ENCODE data around the gene SNAP91. TPM values are rescaled to one million over a fixed set of nuclear protein-coding genes. Genes with fewer than 3 reads are reported as not detected.

The SNAP91 gene
- total RNA-seq, 1 experiment from 2014 or later, result 1.3 TPM

DNA sequence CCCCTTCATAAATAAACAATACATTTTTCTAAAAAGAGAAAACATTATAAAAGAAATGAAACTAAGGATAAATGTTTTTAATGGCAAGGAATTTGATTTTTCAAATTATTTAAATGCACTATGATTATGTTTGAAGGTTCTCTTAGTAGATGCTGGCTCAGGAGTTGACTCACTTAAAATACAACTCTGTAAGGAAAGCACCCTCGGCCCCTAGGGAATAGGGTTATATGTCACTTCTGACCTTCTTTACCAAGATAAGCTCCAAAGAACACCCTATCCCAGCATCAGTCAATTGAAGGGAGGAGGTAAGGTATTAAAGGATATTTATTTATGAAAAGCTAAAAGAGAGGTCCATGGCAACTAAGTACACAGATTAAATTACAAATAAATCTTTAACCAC is 6.8 kb downstream of the SNAP91 start:
- no peak overlapping the region for H4K8ac ChIP-seq (replicated peaks; ENCODE audit: insufficient read length, low read depth, low read length)
- H3K4me1 Mint-ChIP-seq, result 0 out of 4 replicates have a peak, but pooled peaks cover 0 to 3% of the 10 kb centered on the region in 2 experiments
- no peak overlapping the region for H2BK120ac ChIP-seq (ENCODE audit: low read depth, low read length, poor library complexity, severe bottlenecking)
- no peaks in the 10 kb centered on the region for H4K20me1 ChIP-seq (ENCODE audit: control insufficient read depth, insufficient read depth, insufficient read length)
- H3T11ph ChIP-seq (ENCODE audit: low read length), result no peak overlapping the region
- H2AFZ ChIP-seq (ENCODE audit: low read length), result no peak overlapping the region
- H2AK5ac ChIP-seq (ENCODE audit: insufficient read length, low read length), result no peak overlapping the region
- no peak overlapping the region for H2BK20ac ChIP-seq (ENCODE audit: low read depth, low read length, poor library complexity, severe bottlenecking)
- no peak overlapping the region for H2BK5ac ChIP-seq (ENCODE audit: insufficient read length, low read length)
- no peaks in the 10 kb centered on the region for H3K23me2 ChIP-seq (ENCODE audit: insufficient read length, low read depth, low read length, poor library complexity, severe bottlenecking)
- H3K36me3 Mint-ChIP-seq (ENCODE audit: insufficient read depth in 1 of 3, low read depth in 3 of 3), result no peaks in the 10 kb centered on the region
- no CpG with 5 or more reads among the region's 1 CpG for WGBS (ENCODE audit: extremely low coverage, insufficient read length, low lambda C conversion rate)
- H3K9me3 ChIP-seq (ENCODE audit: control insufficient read depth, low read depth, low read length), result no peaks in the 10 kb centered on the region
- no peak overlapping the region for H3K56ac ChIP-seq (ENCODE audit: insufficient read length, low read depth, low read length)
- H3K79me2 ChIP-seq (ENCODE audit: insufficient read depth, low read length), result no peaks in the 10 kb centered on the region
- H3K9me3 Mint-ChIP-seq, result no peaks in the 10 kb centered on the region
- no peak overlapping the region for H3K9ac ChIP-seq (ENCODE audit: extremely low read depth, insufficient read length, low read length)
- DNase-seq, result no peak
- no peak overlapping the region for H3K27ac Mint-ChIP-seq
- H3K27ac ChIP-seq (ENCODE audit: insufficient read length, low read depth, low read length), result no peak overlapping the region
- no peak overlapping the region for H4K5ac ChIP-seq (ENCODE audit: insufficient read length, low read depth, low read length)
- no peaks in the 10 kb centered on the region for H3K79me1 ChIP-seq (ENCODE audit: insufficient read depth, low read depth, low read length, poor library complexity, severe bottlenecking)
- no peak overlapping the region for H2BK15ac ChIP-seq (ENCODE audit: low read depth, low read length)
- TF ChIP-seq, protein P1, sequence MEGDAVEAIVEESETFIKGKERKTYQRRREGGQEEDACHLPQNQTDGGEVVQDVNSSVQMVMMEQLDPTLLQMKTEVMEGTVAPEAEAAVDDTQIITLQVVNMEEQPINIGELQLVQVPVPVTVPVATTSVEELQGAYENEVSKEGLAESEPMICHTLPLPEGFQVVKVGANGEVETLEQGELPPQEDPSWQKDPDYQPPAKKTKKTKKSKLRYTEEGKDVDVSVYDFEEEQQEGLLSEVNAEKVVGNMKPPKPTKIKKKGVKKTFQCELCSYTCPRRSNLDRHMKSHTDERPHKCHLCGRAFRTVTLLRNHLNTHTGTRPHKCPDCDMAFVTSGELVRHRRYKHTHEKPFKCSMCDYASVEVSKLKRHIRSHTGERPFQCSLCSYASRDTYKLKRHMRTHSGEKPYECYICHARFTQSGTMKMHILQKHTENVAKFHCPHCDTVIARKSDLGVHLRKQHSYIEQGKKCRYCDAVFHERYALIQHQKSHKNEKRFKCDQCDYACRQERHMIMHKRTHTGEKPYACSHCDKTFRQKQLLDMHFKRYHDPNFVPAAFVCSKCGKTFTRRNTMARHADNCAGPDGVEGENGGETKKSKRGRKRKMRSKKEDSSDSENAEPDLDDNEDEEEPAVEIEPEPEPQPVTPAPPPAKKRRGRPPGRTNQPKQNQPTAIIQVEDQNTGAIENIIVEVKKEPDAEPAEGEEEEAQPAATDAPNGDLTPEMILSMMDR (conservative IDR thresholded peaks at IDR 0.05), result no peak
- H3K4ac ChIP-seq (ENCODE audit: low read depth, low read length), result no peak overlapping the region
- no peak overlapping the region for H3K4me3 Mint-ChIP-seq
- no peak overlapping the region for H3K18ac ChIP-seq (ENCODE audit: insufficient read length, low read depth, low read length)
- peaks cover 29% of the 10 kb centered on the region for H3K27me3 Mint-ChIP-seq (ENCODE audit: low read depth)
- no peak overlapping the region for H4K91ac ChIP-seq (ENCODE audit: insufficient read length, low read depth, low read length)
- H3K4me1 ChIP-seq (ENCODE audit: insufficient read depth, low read length), result no peaks in the 10 kb centered on the region
- no peak overlapping the region for H3K23ac ChIP-seq (ENCODE audit: insufficient read length, low read depth, low read length)
- peaks cover 2% of the 10 kb centered on the region; the same call in 1 of the 2 replicates for H3K27me3 ChIP-seq (ENCODE audit: insufficient read depth, low read length)
- no peak overlapping the region for H3K4me2 ChIP-seq (ENCODE audit: insufficient read depth, insufficient read length, low read length)
- H2BK12ac ChIP-seq (ENCODE audit: insufficient read length, low read depth, low read length), result no peak overlapping the region
- H3K14ac ChIP-seq (ENCODE audit: insufficient read depth, low read length), result no peak overlapping the region
